GM21447 (cell line): ENCODE results near the gene SOX11.

Source experiments
- ATAC-seq: cut with Tn5 transposase; IDR thresholded peaks from one replicate; pipeline ENCODE4 v1.9.1; 2021; ENCODE audit not compliant: unreplicated experiment

Gene SOX11

DNA sequence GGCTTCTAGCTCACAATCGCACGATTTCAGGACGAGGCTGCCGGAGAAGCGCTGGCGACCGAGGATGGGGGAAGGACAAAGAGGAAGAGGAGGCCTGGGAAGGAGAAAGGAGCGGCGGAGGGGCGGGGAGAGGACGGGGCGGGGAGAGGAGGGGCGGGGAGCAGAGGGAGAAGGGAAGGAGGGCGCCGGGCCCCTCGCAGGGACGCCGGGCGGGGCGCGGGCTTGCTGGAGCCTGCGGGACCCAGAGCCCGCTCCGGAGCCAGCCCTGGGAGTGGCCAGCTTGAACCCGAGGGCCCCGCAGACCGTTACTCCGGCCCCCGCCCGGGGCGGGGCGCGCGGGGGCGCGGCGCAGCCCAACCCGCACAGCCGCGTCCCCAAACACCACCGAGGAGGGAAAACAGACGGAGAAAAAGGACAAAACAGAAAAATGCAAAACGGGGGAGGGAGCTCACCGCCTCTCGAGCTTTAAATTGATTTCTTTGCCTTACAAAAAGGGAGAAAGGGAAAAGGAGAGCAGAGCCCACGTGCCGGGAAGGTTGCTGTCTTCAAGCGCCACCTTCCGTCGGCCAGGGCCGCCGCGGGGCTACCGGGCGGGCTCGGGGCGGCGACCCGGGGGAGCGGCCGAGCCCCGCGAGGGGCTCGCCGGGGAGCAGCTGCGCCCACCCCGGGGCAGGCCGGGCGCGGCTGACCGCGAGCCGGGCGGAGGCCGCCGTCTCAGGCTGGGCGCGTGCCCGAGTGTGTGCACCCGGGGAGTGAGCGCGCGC lies 781 bp upstream of the SOX11 start:
- ATAC-seq = no peak

GRCh38 chr2:5692561-5693286 lies 540 bp downstream of the SOX11 start:
- no peak for ATAC-seq

DNA sequence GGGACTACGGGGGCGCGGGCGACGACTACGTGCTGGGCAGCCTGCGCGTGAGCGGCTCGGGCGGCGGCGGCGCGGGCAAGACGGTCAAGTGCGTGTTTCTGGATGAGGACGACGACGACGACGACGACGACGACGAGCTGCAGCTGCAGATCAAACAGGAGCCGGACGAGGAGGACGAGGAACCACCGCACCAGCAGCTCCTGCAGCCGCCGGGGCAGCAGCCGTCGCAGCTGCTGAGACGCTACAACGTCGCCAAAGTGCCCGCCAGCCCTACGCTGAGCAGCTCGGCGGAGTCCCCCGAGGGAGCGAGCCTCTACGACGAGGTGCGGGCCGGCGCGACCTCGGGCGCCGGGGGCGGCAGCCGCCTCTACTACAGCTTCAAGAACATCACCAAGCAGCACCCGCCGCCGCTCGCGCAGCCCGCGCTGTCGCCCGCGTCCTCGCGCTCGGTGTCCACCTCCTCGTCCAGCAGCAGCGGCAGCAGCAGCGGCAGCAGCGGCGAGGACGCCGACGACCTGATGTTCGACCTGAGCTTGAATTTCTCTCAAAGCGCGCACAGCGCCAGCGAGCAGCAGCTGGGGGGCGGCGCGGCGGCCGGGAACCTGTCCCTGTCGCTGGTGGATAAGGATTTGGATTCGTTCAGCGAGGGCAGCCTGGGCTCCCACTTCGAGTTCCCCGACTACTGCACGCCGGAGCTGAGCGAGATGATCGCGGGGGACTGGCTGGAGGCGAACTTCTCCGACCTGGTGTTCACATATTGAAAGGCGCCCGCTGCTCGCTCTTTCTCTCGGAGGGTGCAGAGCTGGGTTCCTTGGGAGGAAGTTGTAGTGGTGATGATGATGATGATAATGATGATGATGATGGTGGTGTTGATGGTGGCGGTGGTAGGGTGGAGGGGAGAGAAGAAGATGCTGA lies 1.4 kb downstream of the SOX11 start:
- ATAC-seq = no peak

GRCh38 chr2:5694306-5694705 lies 2.1 kb downstream of the SOX11 start:
- ATAC-seq = no peak

DNA sequence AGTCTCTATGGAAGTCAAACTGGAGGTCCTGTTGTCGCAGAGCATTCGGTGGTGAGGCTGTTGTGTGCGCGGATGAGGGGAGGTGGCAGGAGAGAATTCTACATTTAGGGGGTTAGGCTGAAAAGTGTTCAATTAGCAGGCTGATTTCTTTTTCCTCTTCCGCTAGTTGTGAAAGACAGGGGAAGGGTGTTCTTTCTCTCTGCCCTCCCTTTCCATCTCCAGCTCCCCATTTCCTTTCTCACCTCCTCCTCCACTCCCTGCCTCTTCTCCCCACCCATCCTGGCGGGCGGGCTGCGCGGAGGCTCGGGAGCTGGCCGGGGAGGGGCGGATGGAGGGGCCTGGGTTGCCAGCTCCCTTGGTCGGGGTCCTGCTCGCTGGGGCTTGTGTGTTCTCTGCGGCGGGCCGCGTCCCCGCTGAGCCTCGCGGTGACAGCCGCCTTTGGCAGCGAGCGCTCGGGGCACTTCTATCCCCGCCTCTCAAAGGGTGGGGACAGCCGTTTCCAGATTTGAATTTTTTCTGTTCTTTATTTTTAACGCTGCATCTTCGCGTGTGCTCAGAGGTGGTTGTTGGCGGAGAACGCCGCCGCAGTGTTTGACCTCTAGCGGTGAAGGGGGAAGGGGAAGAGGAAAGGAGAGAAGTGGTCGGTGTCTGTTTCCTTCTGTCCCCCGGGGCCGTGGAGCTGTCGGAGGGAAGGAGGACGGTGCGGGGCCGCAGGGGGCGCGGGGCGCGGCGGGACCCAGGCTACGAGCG lies 3.6 kb downstream of the SOX11 start:
- ATAC-seq = no peak

- ATAC-seq = no peak
Measured at GRCh38 chr2:5696404-5696944, 4.3 kb downstream of the SOX11 start.

DNA sequence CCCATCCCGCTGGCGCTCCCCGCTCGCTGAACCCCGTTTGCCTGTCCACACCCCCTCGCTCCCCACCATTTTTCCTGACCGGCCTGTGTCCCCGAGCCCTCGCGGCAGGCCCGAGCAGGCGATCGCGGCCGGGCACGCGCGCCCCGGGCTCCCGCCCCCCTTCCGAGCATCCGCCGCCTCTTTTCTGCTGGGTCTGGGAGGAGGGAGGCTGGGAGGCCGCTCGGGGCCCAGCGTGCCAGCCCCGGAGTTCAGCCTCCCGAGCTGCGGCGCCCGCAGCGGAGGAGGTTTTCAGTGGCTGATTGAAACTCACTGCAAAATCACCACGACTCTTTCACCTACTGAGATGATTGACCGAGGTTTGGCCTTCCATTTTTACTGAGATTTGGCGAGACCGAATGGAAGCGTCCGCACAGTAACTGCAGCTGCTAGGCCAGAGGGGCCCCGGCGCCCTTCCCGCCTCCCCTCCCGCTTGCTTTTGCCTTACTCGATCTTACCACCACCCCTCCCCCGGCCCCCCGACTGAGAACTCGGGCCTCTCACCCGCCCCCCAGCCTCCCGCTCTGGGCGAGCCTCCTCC lies 4.8 kb downstream of the SOX11 start:
- ATAC-seq = no peak

- no peak for ATAC-seq
Measured at GRCh38 chr2:5697562-5697961, 5.4 kb downstream of the SOX11 start.

DNA sequence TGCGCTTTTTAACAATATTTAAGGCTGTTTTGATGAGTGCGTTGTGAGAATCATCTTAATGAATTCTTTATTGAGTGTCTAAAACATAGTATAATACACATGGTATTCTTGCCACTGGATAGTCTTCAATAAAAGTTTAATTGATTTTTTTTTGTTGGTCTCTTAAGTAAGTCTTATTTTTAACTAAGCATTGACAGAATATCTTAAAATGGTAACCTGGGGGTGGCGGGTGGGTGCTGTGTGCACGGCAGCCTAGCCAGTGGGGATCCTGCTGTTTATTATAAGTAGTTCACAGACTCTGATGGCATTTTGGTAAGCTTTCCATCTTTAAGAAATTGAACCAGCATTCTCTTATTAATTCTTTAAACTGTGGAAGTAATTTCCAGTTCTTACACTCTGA lies 6.0 kb downstream of the SOX11 start:
- ATAC-seq = no peak

DNA sequence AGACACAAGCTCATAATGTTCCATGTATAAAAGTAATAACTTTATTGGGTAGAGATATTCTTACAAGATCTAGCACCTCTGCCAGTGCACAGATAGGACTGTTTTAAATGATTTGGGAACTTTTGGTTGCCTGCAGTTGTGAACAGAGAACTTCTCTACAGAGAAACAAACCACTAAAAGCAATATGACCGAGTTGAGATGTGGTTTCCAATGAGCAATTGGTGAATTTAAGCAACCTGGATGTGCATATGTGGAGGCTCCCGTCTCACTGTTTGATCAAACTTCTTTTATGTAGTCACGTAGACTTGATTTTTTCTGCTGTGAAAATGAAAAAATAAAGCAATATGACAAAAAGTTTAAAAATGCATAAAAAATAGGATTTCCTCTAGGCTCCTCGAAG lies 7.8 kb downstream of the SOX11 start:
- ATAC-seq = no peak

DNA sequence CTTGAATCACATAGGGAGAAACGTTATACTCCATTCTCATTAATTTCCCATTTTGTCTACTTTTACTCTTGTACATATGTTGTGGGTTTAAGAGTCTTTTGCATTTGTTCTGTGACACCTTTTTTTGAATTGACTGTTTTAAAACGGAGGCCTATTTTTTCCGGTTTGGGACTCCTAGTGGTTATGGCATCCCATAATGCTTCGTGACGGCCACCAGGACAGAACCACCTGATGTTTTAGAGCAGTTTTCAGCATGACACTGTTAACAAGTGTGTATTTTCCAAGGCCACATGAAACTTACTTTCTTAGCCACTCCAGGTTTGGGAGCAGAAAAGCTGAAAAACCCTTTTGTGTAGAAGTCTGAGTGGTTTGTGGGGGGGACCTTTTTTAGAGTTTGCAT lies 8.4 kb downstream of the SOX11 start:
- ATAC-seq = no peak

GRCh38 chr2:5701266-5701665 lies 9.1 kb downstream of the SOX11 start:
- no peak for ATAC-seq

DNA sequence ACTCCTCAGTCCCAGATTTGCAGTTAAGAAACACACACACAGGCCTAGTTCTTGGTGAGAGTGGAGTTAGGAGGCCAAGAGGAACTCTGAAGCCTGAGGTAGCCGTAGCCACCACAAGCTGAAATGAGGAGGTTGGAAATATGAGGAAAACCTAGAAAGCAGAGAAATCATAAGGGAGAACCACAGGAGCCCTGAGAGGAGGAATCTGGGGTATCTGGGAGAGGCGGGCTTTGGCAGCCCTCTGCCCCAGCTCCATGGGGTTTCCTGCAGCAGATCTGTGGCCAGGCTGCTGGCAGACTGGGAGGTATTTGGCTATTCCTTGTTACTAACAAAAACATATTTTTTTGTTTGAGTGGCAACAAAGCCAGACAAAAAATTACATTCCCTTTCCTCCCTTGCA lies 11.0 kb downstream of the SOX11 start:
- no peak for ATAC-seq

- no peak for ATAC-seq
Measured at GRCh38 chr2:5705490-5705889, 13.3 kb downstream of the SOX11 start.

- no peak for ATAC-seq
Measured at GRCh38 chr2:5706717-5707455, 14.7 kb downstream of the SOX11 start.

DNA sequence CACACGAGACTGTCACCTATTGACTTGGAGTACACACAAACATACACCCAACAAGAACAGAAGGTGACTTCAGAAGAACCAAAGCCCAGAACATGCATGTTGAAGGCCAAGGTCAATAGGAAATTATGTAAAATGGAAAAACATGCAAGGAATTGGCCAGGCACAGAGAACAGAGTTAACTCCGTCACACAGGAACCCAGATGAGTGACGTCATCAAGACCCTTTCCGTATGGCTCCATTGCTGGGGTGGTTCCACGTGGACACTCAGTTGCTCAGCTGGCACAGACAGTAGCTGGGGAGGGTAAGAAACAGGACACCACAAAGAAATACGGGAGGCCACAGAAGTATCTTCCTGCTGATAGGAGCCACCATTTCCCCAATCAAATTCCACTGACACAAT lies 18.4 kb downstream of the SOX11 start:
- no peak for ATAC-seq

DNA sequence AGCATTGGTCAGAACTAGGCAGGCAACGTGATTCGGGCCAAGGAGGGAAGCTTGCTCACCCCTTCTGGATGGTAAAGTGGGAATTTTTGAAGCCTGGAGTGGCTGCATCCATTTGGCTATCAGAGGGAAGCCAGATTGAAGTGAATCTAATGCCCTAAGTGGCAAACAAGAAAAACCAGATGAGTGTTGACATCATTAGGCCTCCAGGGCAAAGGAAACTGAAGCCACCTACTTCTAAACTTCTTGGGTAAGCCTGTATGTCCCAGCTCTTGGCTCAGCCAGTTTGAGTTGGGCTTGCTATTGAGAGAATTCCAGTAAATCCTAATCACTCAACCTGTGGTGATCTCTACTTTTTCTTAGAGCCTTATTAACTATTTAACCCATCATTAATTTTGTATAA lies 20.9 kb downstream of the SOX11 start:
- ATAC-seq = no peak

DNA sequence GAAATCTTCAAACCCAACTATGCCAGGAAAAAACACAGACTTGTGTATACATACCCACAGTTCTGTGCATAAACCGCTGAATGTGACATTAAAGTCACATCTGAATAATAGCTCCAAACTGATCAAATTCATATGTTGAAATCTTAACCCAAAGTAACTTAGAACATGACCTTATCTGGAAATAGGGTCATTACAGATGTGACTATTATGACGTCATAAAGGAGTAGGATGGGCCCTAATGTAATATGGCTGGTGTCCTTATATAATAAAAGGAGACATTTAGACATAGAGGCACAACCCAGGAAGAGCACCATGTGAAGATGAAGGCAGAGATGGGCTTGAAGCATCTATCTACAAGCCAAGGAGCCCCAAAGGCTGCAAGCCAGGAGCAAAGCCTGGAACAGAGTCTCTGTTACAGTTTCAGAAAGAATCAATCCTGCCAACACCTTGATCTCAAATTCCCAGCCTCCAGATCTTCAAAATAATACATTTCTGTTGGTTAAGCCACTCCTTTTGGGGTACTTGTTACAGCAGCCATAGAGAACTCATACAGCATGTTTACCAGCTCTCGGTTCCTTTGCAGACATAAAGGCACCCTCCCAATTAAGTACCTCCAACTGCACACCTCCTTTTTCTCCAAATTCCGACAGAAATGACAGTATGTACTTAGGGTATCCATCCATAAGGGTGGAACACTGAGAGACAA lies 27.6 kb downstream of the SOX11 start:
- no peak for ATAC-seq

DNA sequence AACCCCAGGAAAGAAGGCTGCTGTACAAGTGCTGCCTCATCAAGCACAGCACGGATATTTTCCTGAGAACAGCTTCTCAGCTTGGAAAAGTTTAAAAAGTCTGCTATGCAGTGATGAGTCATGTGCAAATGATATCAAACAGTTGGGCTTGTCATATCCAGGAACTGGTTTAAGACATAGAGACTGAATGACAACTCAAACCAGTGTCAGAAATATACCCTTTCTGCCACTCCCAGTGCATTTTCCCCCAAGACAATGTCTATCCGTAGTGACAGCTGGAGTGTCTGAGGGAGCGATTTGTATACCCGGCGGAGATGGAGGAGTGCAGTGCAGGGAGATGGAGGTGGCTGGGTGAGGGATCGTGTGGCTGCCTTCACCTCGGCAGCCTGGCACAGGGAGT lies 28.2 kb downstream of the SOX11 start:
- ATAC-seq = no peak
